Rectal smooth muscle tissue (tissue), 1 donor: Measurements from ENCODE around the gene POLR1A.

Source experiments
- H3K27ac ChIP-seq: one replicate; pipeline ENCODE4 v1.7.0; 2013; ENCODE audit warnings: low read depth, low read length, inconsistent platforms
- H3K27me3 ChIP-seq: one replicate; pipeline ENCODE4 v1.7.0; 2013; ENCODE audit warnings: low read length; ENCODE audit not compliant: control insufficient read depth, insufficient read depth
- H3K36me3 ChIP-seq: one replicate; pipeline ENCODE4 v1.7.0; 2013; ENCODE audit warnings: low read length; ENCODE audit not compliant: control insufficient read depth, insufficient read depth
- H3K4me1 ChIP-seq: one replicate; pipeline ENCODE4 v1.7.0; 2013; ENCODE audit warnings: low read length; ENCODE audit not compliant: control insufficient read depth, insufficient read depth
- H3K4me3 ChIP-seq: one replicate; pipeline ENCODE4 v1.7.0; 2013; ENCODE audit warnings: low read length
- H3K9ac ChIP-seq: one replicate; pipeline ENCODE4 v1.7.0; 2013; ENCODE audit warnings: low read length

POLR1A gene

DNA sequence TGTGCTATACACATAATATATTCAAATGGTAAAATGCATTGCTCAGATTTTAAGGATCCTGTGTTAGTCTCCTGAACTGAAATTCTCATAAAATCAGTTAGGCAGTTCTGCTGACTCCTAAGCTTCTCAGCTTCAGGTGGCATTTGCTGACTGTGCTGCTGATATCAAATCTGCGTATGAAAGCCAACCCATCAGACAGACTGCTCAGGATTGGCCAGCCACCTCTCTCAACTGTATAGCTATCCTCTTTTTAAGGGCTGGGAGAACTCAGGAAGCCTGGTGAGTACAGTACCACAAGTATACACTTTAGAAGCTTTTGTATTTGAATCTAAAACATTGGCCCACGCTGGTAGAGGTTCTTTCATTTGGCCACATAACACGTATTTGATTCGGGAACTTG lies 29.0 kb upstream of the POLR1A start:
- peaks cover 73% of the 10 kb centered on the region for H3K36me3 ChIP-seq
- no peaks in the 10 kb centered on the region for H3K4me1 ChIP-seq
- H3K4me3 ChIP-seq, result no peak overlapping the region
- H3K27me3 ChIP-seq, result no peaks in the 10 kb centered on the region
- H3K27ac ChIP-seq, result no peak overlapping the region
- H3K9ac ChIP-seq, result no peak overlapping the region

DNA sequence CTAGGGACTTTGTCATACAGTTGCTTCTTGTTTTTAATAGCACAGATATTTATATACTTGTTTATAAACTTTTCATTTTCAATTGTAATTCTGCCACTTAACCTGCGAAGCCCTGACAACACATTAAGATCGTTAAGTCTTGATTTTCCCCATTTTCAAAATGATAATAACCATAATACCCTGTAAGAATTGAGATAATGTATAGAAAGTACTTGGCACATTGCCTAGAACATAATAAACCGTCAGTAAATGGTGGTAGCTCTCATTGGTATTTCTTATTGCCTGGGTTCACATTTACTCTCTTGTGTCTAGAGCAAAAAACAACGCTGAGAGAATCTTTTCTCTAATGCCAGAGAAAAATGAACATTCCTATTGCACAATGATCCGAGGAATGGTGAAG lies 19.0 kb upstream of the POLR1A start:
- Histone ChIP-seq H3K27me3 (no peaks in the 10 kb centered on the region), H3K9ac (no peak overlapping the region), H3K4me1 (no peaks in the 10 kb centered on the region), H3K4me3 (no peak overlapping the region), H3K27ac (no peak overlapping the region), H3K36me3 (peaks cover 42% of the 10 kb centered on the region)

DNA sequence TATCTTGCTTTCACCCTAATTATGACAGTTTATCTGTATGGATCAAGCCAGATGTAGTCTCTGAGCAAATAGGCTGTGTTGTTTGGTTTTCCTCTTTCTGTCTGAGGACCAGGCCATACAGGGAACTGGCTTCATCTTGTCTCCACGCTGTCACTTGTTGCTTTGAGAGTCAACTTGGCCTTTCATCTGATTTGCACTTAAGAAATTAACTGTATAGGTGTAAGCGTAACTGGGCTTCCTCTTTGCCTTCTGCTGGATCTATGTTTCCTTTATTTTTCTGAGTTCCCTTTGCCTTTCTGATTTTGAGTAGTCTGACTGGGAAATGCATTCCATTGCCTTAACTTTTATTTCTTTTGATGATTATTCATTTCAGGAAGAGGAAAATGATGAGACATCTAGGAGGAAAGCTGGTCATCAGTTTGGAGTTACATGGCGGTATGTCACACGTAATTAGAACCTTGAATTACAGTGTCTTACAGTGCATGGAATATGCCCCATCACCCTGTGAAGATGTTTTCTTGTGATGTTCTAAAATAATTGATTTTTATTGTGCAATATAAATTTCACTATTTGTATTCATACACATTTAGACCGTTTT lies 17.7 kb upstream of the POLR1A start:
- Histone ChIP-seq H3K36me3 (peaks cover 37% of the 10 kb centered on the region), H3K4me3 (no peak overlapping the region), H3K4me1 (no peaks in the 10 kb centered on the region), H3K27ac (no peak overlapping the region), H3K9ac (no peak overlapping the region), H3K27me3 (no peaks in the 10 kb centered on the region)

DNA sequence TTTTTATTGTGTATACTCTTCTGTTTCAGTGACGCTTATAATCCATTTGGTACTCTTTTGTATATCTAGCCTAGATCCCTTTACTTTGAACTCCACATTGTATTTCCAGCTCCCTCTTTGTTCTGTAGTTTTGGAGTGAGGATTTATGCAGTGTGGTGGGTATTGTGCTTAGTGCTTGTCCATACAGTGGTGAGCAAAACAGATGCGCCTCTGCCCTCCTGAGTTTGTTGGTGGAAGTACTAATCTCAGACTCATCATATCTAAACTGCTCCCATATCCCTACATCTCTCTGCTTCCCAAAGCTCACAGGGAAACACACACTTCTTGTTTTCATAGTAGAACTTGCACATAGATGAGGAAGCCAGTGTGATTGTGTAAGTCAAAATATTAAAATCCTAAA lies 12.4 kb upstream of the POLR1A start:
- Histone ChIP-seq H3K9ac (no peak overlapping the region), H3K27me3 (no peaks in the 10 kb centered on the region), H3K27ac (no peak overlapping the region), H3K36me3 (peaks cover 44% of the 10 kb centered on the region), H3K4me3 (no peak overlapping the region), H3K4me1 (peaks cover 2% of the 10 kb centered on the region)

DNA sequence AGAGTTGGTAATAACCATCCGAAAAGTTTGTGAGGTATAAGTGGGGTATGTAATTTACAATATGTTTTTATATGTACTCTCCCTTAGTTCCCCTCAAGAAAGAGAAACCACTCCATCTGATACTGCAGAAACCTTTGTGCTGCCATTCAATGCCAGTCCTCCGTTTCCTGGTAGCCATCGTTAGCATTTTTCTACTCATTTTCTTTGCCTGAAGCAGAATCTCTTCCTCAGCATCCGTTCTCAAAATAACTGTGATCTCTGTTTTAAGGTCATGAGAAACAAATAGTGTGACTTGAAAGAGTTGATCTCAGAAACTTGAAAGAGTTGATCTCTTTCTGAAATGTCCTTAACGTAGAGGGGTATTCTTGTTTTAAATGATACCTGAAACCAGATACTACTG lies 1.3 kb upstream of the POLR1A start:
- Histone ChIP-seq H3K4me3 (peak overlapping the region; percentile 99), H3K36me3 (peaks cover 6% of the 10 kb centered on the region), H3K4me1 (peaks cover 20% of the 10 kb centered on the region), H3K27me3 (no peaks in the 10 kb centered on the region), H3K27ac (no peak overlapping the region), H3K9ac (peak overlapping the region; percentile 85)

DNA sequence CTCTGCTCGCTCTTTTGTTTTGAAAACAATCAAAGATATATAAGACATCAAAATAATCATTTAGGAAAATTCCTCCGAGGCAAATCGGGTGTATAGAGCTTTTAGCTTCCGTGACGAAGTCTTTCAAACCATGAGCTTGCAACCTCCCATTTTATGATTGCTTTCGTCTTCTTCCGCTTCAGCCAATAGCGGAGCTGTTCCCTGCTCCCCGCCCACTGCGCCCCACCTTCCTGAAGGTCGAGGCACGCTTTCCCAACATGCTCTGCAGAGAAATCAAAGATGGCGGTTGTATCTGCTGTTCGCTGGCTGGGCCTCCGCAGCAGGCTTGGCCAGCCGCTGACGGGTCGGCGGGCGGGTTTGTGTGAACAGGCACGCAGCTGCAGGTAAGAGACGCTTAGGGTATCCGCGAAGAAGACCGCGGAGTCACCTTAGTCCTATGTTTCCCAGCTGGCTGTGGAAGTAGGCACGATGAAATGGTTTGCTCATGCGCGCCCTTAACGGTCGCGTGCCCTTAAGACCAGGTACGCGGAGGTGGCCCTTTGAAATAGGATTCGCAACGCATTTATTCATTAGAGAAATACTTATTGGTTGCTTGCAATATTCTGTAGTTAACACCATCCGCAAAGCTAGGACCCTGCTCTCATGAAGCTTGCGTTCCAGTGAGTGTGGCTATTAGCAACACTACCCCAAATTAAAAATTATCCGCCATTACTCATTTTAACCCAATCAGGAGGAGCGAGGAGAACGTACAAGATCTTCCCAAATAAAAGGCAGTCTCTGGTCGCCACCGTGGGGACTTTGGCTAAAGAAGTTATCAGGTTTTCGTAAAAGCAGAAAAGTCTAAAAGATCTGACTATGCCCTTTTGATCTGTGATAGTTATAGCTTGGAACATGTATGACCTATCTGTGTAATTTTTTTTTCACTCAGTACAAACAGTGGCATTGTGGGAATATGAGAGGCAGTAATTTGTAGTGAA lies 571 bp upstream of the POLR1A start, which contains the start of gene PTCD3:
PTCD3 (plus strand) TSS at position 267 of the 977 bp plus-strand sequence; CDS start at position 280, 13 bp downstream.
- peak within 1 kb of the TSS; percentile 88 for H3K27ac ChIP-seq
- peaks cover 20% of the 10 kb centered on the region for H3K4me1 ChIP-seq
- peak within 1 kb of the TSS; percentile 88 for H3K9ac ChIP-seq
- H3K4me3 ChIP-seq, result peak within 1 kb of the TSS; percentile 99
- H3K36me3 ChIP-seq, result peaks cover 6% of the 10 kb centered on the region
- no peaks in the 10 kb centered on the region for H3K27me3 ChIP-seq

DNA sequence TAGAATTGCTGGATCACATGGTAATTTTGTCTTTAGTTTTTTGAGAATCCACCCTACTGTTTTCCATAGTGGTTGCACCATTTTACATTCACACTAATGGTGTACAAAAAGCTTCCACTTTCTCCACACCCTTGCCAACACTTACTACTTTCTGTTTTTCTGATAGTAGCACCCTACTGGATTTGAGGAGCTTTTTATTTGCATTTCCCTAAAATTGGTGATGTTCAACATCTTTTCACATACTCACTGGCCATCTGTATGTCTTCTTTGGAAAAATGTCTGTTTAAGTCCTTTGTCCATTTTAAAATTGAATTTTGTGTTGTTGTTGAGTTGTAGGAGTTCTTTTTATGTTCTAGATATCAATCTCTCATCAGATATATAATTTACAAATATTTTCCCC lies 3.5 kb downstream of the POLR1A start:
- Histone ChIP-seq H3K4me3 (no peak overlapping the region), H3K27me3 (no peaks in the 10 kb centered on the region), H3K9ac (no peak overlapping the region), H3K27ac (no peak overlapping the region), H3K36me3 (peaks cover 8% of the 10 kb centered on the region), H3K4me1 (peaks cover 14% of the 10 kb centered on the region)

DNA sequence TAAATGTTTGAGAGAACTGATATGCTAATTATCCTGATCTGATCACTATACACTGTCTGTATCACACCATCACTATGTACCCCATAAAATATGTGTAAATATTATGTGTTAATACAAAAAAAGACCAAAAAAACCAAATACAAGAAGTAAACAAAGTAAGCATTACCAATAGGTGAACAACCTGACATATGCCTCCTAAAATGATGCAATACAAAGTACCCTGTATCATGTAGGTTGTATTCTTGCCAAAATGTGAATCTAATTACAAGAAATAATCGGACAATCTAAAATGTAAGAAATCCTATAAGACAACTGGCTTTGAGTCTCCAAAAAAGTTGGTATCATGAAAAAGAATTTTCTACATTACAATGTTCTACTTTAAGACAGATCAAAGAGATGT lies 7.8 kb downstream of the POLR1A start:
- Histone ChIP-seq H3K9ac (no peak overlapping the region), H3K27ac (no peak overlapping the region), H3K4me3 (no peak overlapping the region), H3K27me3 (no peaks in the 10 kb centered on the region), H3K36me3 (peaks cover 15% of the 10 kb centered on the region), H3K4me1 (no peaks in the 10 kb centered on the region)

DNA sequence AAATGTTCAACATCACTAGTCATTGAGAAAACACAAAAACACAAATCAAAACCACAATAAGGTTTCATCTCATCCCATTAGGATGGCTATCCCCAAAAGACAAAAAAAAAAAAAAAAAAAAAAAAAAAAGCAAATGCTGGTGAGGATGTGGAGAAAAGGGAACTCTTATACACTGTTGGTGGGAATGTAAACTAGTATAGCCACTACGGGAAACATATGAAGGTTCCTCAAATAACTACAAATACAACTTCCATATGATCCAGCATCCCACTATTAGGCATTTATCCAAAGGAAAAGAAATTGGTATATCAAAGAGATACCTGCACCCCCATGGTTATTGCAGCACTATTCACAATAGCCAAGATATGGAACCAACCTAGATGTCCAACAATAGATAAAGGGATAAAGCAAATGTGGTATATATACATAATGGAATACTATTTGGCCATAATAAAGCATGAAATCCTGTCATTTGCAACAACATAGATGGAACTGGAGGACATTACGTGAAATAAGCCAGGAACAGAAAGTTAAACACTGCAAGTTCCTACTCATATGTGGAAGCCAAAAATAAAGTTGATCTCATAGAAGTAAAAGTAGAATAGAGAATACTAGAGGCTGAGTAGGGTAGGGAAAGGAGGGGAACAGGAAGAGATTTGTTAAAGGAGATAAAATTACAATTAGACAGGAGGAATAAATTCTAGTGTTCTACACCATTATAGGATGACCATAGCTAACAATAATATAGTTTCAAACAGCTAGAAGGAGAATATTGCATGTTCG lies 8.4 kb downstream of the POLR1A start:
- Histone ChIP-seq H3K36me3 (peaks cover 15% of the 10 kb centered on the region), H3K4me3 (no peak overlapping the region), H3K27me3 (no peaks in the 10 kb centered on the region), H3K27ac (no peak overlapping the region), H3K4me1 (no peaks in the 10 kb centered on the region), H3K9ac (no peak overlapping the region)

DNA sequence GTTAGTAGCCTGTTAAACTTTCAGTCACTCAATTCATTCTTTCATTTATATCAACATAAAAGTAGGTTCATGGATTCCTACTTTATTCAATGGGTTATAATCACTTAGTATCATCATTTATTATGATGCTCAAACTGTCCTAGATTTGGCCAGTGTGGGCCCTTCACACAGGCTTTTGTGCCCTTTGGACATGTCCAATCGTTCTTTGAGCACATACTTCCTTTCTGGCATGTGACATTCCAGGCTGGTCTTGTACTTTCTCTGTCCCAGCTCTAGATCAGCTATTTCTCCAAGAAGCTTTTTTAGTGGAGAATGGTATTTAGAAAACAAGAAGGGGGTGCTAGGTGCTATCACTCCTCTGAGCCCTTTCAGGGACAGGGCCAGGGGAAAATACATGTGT lies 11.5 kb downstream of the POLR1A start:
- Histone ChIP-seq H3K4me1 (no peaks in the 10 kb centered on the region), H3K9ac (no peak overlapping the region), H3K27me3 (no peaks in the 10 kb centered on the region), H3K27ac (no peak overlapping the region), H3K36me3 (peaks cover 14% of the 10 kb centered on the region), H3K4me3 (no peak overlapping the region)

DNA sequence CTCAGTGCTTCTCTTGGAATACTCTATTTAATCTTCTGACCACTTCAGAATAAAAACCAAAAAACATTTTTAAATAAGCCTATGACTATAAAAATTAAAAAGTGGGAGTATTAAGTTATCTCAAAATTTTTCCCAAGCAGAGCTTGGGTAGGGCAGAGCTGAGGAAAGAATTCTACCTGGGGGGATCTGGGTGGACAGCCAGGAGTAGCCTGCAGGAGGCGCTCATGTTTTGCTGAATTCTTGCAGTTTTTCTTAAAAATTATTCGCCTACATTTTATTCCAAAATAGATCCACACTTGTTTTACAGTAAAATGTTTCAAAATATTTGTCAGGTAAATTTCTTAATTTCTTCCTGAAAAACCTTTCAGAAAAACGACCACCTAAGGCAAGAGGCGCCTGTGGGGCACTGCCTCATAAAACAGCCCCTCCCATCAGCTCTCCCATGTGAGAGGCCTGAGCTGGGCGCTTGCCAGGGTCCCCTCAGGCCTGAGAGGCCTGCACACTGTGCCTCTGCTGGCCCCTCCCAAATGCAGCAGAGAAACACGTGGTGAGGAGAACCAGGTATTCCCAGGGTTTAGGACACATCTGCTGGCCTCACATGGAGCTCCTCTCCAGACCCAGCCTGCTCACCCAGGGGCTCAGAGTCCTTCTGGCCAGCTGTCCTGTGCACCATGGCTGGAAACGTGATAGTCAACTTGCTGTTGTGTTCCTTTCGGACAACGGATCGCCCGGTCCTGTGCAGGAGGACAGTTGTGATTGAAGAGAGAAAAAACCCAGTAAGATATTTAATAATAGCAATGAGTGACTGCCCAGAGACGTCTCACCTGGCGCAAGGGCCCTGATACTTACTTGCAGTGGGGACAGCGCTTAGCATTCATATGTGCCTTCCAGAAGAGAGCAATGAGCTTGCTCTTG lies 17.5 kb downstream of the POLR1A start:
- Histone ChIP-seq H3K27ac (no peak overlapping the region), H3K9ac (no peak overlapping the region), H3K36me3 (peaks cover 9% of the 10 kb centered on the region), H3K4me3 (no peak overlapping the region), H3K27me3 (no peaks in the 10 kb centered on the region), H3K4me1 (no peaks in the 10 kb centered on the region)
